NK-92 treated with Interleukin-12 subunit alpha and Interleukin-12 subunit beta, amount 100 ng/mL, for 24 hours (cell line): Measurements from ENCODE around the gene EIF5A2.

Source experiments
- DNase-seq: peaks from one replicate; lab custom pipeline; 2025; lab: John Stamatoyannopoulos, UW

The EIF5A2 gene

DNA sequence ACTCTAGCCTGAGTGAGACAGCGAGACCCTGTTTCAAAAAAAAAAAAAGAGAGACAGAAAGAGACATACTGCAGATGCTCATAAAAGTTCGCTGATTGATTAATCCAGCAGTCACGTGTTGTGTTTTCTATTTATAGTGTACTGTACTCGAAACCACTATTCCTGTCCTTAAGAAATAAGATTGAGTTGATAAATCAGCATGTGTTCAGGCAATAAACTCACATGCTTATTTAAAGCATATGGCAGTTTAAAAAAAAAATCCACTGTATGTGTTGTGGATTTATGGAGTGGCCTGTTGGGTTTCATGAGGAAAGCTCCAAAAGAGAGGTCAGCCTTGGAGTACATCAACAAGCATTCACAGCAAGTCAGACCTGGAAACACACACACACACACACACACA, 56.1 kb downstream of the EIF5A2 start:
- DNase-seq: no peak

DNA sequence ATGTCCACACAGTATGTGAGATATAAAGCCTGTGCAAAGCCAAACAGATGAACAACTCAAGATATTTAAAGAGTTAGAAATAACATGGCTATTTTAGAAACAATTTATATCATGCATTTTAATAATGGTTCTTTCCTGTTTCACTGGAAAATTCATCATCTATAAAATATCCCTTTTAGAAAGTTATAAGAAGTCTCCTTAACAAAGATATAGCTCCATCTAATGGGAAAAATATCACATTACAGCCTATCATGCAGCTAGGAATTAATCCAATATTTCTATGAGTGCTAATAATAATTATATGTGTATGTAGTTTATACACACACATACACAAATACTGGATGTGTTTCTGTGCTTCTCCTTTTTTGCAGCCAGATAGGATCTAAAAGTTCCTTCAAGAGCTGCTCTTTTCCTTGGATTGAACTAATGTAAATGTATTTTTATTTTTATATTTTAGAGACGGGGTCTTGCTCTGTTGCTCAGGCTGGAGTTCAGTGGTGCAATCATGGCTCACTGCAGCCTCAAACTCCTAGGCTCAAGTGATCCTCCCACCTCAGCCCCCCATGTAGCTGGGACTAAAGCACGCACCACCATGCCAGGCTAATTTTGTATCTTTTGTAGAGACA, 60.0 kb downstream of the EIF5A2 start:
- DNase-seq: no peak

DNA sequence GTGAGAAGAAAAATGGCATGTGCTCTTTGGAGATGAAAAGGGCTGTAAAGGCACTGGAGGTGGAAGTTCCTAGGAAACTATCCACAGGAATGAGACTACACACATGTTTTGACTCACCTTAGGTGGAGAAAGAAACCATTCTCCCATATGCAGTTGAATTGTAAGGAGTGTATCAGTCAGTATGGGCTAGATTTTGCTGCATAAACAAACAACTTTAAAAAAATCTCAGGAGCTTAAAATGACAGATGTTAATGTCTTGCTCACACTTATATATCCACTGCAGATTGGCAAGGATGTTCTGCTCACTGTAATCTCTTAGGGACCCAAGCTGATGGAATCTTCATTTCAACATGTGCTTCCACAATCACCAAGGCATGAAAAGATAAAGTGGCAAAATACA, 64.1 kb downstream of the EIF5A2 start:
- no peak for DNase-seq

DNA sequence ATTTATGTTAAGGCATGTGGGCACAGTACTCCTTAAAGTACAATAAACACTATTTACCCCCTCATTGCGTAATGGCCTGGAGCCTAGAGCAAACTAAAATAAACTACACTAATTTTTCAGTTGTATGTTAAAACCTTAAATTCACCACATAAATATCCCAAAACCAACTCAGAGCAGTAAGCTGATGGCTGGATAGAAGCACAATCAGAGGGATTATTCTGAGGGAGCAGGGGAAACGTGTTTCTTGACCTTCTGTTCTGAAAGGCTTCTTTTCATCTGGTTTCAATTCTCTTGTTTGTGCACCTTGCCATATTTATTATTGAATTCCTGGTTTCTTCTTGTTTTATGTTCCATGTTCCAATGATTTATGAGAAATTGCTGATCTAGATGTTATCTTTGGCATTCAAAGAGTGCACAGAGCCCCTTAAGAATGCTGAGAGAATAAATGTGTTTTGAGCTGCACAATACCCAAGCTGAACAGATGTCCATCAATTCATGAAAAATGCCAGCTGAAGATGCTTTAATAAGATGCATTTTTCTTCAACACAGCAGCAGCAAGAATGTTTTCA, 68.1 kb downstream of the EIF5A2 start:
- DNase-seq: no peak

DNA sequence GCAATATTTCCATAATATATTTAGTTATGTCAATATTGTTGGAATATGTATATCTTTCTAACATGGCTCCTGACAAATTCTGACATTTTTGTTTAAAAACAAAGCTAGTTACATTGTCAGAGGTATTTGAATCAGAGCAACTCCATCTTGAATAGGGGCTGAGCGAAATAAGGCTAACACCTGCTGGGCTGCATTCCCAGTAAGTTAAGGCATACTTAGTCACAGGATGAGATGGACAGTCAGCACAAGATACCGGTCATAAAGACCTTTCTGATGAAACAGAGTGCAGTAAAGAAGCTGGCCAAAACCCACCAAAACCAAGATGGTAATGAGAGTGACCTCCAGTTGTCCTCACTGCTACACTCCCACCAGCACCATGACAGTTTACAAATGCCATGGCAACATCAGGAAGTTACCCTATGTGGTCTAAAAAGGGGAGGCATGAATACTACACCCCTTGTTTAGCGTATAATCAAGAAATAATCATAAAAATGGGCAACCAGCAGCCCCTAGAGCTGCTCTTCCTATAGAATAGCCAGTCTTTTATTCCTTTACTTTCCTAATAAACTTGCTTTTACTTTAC, 68.8 kb downstream of the EIF5A2 start:
- no peak for DNase-seq
